ENCODE results near the gene AKAP13. TPM values are rescaled to one million over a fixed set of nuclear protein-coding genes. Genes with fewer than 3 reads are reported as not detected.
A peak's percentile ranks its signal among the peaks of the same experiment; 100 is the strongest.
"Not testable (repeated sequence)": the region's sequence is repeated elsewhere in the genome, so short reads cannot be mapped to it uniquely, and the experiment has no call there.

AKAP13 gene
- total RNA-seq, 1 donor from 2014 or later: 41.1 TPM

DNA sequence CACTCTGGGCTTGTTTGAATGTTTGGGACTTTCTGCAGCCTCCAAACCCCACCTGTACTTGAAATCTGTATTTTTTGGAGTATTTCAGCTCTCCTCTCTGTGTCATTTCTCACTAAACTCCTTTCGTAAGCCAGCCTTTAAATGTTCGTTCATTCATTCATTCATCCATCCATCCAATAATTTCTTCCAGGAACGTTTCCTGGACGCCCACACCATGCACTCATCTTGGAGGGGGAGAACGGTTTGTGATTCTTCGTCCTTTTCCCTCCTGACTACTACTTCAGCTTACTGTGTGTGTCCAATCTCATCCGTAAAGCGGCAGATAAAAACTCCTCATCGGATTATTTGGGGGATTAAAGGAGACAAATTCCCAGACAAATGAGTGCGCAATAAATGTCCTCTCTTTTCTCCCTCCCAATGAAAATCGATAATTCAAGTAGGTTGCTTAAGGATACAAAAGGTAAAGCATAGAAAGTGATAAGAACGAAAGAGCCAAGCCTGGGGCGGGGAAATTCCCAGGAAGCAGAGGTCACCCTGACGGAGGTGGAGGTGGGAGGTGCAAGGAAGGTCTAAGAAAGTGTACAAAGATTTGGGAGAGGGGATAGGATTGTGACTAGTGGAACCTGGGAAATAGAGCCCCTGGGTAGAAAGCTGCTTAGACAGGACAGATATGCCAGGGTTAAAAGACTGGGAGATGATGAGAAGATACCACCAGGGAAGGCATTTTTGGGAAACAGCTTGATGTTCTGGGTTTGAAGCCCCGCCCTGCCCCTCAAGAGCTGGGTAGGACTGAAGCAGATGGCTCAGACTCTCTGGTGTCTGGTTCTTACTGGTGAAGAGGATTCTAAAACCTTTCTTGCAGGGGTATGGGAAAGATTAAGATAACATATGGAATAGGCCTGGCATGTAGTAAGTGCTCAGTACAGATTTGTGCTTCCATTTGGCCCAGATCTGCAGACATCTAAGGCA is 415.2 kb downstream of the AKAP13 start:
- no peak for FAIRE-seq

DNA sequence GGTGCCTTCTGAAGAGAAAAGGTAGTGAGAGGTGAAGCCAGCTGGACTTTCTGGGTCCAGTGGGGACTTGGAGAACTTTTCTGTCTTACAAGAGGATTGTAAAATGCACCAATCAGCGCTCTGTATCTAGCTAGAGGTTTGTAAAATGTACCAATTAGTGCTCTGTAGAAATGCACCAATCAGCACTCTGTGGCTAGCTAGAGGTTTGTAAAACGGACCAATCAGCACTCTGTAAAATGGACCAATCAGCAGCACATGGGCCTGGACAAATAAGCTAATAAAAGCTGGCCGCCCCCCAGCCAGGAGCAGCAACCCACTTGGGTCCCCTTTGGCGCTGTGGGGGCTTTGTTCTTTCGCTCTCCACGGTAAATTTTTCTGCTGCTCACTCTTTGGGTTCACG is 416.0 kb downstream of the AKAP13 start:
- not testable (repeated sequence) for H3K27me3 ChIP-seq (ENCODE audit: control insufficient read depth, insufficient read depth, low read length); DNase-seq (ENCODE audit: low read depth); H3K36me3 ChIP-seq (ENCODE audit: control insufficient read depth, insufficient read depth, low read length); H3K4me3 ChIP-seq (ENCODE audit: low read depth, low read length); FAIRE-seq

More for the DNA sequence above, 415.2 kb downstream of the AKAP13 start:
- Histone ChIP-seq H3K36me3 (ENCODE audit: control insufficient read depth, insufficient read depth, low read length) (no peaks in the 10 kb centered on the region), H3K4me3 (ENCODE audit: low read depth, low read length) (peak overlapping the region; percentile 17), H3K27me3 (ENCODE audit: control insufficient read depth, insufficient read depth, low read length) (no peaks in the 10 kb centered on the region)
- no peak for DNase-seq (ENCODE audit: low read depth)
- TF ChIP-seq, protein P1, sequence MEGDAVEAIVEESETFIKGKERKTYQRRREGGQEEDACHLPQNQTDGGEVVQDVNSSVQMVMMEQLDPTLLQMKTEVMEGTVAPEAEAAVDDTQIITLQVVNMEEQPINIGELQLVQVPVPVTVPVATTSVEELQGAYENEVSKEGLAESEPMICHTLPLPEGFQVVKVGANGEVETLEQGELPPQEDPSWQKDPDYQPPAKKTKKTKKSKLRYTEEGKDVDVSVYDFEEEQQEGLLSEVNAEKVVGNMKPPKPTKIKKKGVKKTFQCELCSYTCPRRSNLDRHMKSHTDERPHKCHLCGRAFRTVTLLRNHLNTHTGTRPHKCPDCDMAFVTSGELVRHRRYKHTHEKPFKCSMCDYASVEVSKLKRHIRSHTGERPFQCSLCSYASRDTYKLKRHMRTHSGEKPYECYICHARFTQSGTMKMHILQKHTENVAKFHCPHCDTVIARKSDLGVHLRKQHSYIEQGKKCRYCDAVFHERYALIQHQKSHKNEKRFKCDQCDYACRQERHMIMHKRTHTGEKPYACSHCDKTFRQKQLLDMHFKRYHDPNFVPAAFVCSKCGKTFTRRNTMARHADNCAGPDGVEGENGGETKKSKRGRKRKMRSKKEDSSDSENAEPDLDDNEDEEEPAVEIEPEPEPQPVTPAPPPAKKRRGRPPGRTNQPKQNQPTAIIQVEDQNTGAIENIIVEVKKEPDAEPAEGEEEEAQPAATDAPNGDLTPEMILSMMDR (IDR thresholded peaks at IDR 0.05; ENCODE audit: insufficient read depth, low read length, severe bottlenecking): no peak
